ENCODE data around the gene ALPG. TPM values are rescaled to one million over a fixed set of nuclear protein-coding genes. Genes with fewer than 3 reads are reported as not detected.
"Not testable (repeated sequence)": the region's sequence is repeated elsewhere in the genome, so short reads cannot be mapped to it uniquely, and the experiment has no call there.

Gene ALPG
- total and polyA plus RNA-seq, 10 of the 15 experiments (the other 5 are each of a cell fraction or from before 2014, with no cell fraction given), result not detected

DNA sequence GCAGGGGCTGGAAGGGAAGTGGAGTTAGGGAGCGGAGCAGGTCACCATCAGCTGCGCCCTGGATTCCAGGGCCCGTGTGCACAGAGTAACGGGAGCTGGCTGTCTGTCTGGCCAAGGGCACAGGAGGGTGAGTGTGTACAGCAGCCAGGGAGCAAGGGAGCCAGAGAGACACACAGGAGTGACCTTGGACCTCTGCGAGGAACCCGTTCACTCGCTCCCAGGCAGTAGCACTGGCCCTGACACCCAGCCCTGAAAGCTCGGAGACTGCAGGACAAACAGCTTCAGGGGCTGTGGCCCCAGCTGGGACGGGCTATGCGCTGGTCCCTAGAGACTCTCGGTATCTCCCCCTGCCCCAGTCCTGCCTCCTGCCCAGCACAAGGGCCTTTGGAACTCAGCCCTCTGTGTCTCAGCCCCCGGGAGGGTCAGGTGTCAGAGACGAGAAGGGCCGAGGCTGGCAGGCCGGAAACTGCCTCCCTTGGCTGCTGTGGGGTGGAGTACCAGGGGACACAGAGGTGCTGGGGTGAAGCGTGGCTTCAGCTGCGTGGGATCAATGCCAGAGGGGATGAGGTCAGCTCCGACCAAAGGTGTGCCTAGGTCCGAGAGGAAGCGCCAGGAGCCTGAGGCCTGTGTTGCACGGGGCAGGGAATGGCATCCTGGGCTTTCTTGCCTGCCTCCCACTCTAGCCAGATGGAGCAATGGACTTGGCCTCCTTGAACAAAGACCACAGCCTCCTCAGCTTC lies 37.2 kb downstream of the ALPG start:
- H3K27ac ChIP-seq (ENCODE audit: control insufficient read depth, insufficient read depth); SMC1A ChIA-PET (ENCODE audit: uncharacterized antibody, unreplicated experiment); H3K36me3 ChIP-seq (ENCODE audit: control insufficient read depth in 2 of 2, insufficient read depth in 2 of 2, low read length in 1 of 2); H3K4me2 ChIP-seq (ENCODE audit: control insufficient read depth, insufficient read depth); DNase-seq (ENCODE audit: low read depth, low spot score); H3K79me2 ChIP-seq (ENCODE audit: control insufficient read depth, insufficient read depth, low read length); FAIRE-seq; POLR2A ChIA-PET; H3K9ac ChIP-seq (ENCODE audit: control insufficient read depth, insufficient read depth, low read length); BruUV-seq (replicated peaks); H3K4me1 ChIP-seq (ENCODE audit: control insufficient read depth, insufficient read depth, low read length); ATAC-seq; H3K27me3 ChIP-seq (replicated peaks in 1 of 2; ENCODE audit: control insufficient read depth in 2 of 2, insufficient read depth in 2 of 2, low read length in 1 of 2); in situ Hi-C loops (cut with MboI); H4K20me1 ChIP-seq (ENCODE audit: control insufficient read depth, insufficient read depth); H3K9me3 ChIP-seq (replicated peaks; ENCODE audit: control insufficient read depth, insufficient read depth, low read length); RAD21 ChIA-PET (ENCODE audit: unreplicated experiment); H3K4me3 ChIP-seq: not testable (repeated sequence)
- CTCF ChIA-PET, result interaction anchor here (0.6 to 1.3 kb wide), 3 partner anchors 9 to 308 kb away, joined by 3 to 5 read pairs (median 3); no protein-coding TSS in a partner anchor
- peak overlapping the region; percentile 82 for H2AFZ ChIP-seq (ENCODE audit: control insufficient read depth, low read depth, low read length)
- intact Hi-C loops (cut with micrococcal nuclease; ENCODE audit: unreplicated experiment), result loop anchor here (5.0 kb wide), 2 partner anchors 517 to 592 kb away; partner anchors contain the start of gene NPPC
- 41% methylated on average over 12 of the region's 21 CpGs for whole genome bisulfite sequencing (ENCODE audit: insufficient coverage, insufficient replicate concordance, low lambda C conversion rate, missing lambda C conversion rate)

DNA sequence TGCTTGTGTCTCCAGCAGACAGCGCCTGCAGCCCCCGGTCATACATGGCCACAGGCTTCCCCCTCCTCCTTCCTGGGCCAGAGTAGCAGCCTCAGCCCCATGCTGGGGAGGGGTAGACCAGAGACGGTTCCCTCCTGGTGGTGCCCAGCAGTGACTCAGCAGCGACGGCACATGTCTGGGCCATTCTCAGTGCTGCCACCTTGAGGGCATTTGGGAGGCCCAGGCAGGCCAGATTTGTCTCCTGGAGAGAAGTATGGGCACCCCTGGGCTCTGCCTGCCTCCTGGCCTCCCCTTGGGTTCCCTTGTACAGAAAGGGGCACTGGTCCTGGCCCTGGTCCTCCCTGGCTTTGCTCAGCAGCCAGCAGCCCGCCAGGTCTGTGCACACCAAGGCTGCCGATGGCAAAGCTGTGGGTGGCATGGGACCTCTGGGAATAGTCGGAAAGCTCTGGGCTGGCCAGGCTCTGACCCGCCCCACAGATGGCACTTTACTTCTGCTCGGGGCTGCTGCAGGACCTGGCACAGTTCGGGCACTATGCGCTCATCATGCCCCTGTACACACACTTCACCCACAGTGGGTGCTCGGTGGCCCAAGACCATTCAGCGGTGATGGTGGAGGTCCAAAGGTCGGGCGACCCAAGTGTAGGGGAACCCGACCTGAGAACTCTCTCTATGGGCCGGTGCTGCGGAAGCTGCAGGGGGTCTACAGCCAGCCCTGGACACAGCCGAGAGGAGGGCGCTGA lies 37.9 kb downstream of the ALPG start:
- FAIRE-seq, result peak; percentile 52
- Histone ChIP-seq H3K4me1 (ENCODE audit: control insufficient read depth, insufficient read depth, low read length) (no peaks in the 10 kb centered on the region; the same call in 1 of the 2 replicates), H3K9me3 (replicated peaks; ENCODE audit: control insufficient read depth, insufficient read depth, low read length) (no peaks in the 10 kb centered on the region), H3K27ac (ENCODE audit: control insufficient read depth, insufficient read depth) (no peak overlapping the region), H3K4me2 (ENCODE audit: control insufficient read depth, insufficient read depth) (no peak overlapping the region), H4K20me1 (ENCODE audit: control insufficient read depth, insufficient read depth) (no peaks in the 10 kb centered on the region), H3K36me3 (ENCODE audit: control insufficient read depth in 2 of 2, insufficient read depth in 2 of 2, low read length in 1 of 2) (no peaks in the 10 kb centered on the region), H2AFZ (ENCODE audit: control insufficient read depth, low read depth, low read length) (peak overlapping the region; percentile 82), H3K4me3 (no peak overlapping the region), H3K27me3 (replicated peaks in 1 of 2; ENCODE audit: control insufficient read depth in 2 of 2, insufficient read depth in 2 of 2, low read length in 1 of 2) (no peaks in the 10 kb centered on the region; a peak in 1 of 4 replicates), H3K9ac (ENCODE audit: control insufficient read depth, insufficient read depth, low read length) (no peak overlapping the region), H3K79me2 (ENCODE audit: control insufficient read depth, insufficient read depth, low read length) (no peaks in the 10 kb centered on the region)
- no TSS peak for BruUV-seq (replicated peaks)
- intact Hi-C loops (cut with micrococcal nuclease; ENCODE audit: unreplicated experiment) (loop anchor here (5.0 kb wide), 2 partner anchors 517 to 592 kb away; partner anchors contain the start of gene NPPC), in situ Hi-C loops (cut with MboI) (no loop called here)
- POLR2A ChIA-PET, result no interaction called here
- TF ChIP-seq BRCA1 (IDR thresholded peaks at IDR 0.05; ENCODE audit: low read depth, low read length), result no peak
- TF ChIP-seq, protein P1, sequence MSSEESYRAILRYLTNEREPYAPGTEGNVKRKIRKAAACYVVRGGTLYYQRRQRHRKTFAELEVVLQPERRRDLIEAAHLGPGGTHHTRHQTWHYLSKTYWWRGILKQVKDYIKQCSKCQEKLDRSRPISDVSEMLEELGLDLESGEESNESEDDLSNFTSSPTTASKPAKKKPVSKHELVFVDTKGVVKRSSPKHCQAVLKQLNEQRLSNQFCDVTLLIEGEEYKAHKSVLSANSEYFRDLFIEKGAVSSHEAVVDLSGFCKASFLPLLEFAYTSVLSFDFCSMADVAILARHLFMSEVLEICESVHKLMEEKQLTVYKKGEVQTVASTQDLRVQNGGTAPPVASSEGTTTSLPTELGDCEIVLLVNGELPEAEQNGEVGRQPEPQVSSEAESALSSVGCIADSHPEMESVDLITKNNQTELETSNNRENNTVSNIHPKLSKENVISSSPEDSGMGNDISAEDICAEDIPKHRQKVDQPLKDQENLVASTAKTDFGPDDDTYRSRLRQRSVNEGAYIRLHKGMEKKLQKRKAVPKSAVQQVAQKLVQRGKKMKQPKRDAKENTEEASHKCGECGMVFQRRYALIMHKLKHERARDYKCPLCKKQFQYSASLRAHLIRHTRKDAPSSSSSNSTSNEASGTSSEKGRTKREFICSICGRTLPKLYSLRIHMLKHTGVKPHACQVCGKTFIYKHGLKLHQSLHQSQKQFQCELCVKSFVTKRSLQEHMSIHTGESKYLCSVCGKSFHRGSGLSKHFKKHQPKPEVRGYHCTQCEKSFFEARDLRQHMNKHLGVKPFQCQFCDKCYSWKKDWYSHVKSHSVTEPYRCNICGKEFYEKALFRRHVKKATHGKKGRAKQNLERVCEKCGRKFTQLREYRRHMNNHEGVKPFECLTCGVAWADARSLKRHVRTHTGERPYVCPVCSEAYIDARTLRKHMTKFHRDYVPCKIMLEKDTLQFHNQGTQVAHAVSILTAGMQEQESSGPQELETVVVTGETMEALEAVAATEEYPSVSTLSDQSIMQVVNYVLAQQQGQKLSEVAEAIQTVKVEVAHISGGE (CRISPR knock-in tag; IDR thresholded peaks at IDR 0.05), result no peak
- TF ChIP-seq SMARCA5 (IDR thresholded peaks at IDR 0.05), result 0 out of 2 replicates have a peak, but pooled peaks have one; percentile 53
- no peak for TF ChIP-seq MTA2 (IDR thresholded peaks at IDR 0.05; ENCODE audit: low read depth)
- TF ChIP-seq, protein P2, sequence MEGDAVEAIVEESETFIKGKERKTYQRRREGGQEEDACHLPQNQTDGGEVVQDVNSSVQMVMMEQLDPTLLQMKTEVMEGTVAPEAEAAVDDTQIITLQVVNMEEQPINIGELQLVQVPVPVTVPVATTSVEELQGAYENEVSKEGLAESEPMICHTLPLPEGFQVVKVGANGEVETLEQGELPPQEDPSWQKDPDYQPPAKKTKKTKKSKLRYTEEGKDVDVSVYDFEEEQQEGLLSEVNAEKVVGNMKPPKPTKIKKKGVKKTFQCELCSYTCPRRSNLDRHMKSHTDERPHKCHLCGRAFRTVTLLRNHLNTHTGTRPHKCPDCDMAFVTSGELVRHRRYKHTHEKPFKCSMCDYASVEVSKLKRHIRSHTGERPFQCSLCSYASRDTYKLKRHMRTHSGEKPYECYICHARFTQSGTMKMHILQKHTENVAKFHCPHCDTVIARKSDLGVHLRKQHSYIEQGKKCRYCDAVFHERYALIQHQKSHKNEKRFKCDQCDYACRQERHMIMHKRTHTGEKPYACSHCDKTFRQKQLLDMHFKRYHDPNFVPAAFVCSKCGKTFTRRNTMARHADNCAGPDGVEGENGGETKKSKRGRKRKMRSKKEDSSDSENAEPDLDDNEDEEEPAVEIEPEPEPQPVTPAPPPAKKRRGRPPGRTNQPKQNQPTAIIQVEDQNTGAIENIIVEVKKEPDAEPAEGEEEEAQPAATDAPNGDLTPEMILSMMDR (IDR thresholded peaks at IDR 0.05 in 2 of 3, conservative IDR thresholded peaks at IDR 0.05 in 1 of 3; ENCODE audit: control insufficient read depth in 2 of 3, extremely low read depth in 1 of 3, insufficient read depth in 1 of 3, low read depth in 3 of 3, low read length in 3 of 3), result peak; percentile 56 to 85 (median 83)
- peak; percentile 76 for ATAC-seq
- SMC1A ChIA-PET (ENCODE audit: uncharacterized antibody, unreplicated experiment), result no interaction called here
- WGBS (ENCODE audit: insufficient coverage, insufficient replicate concordance, low lambda C conversion rate, missing lambda C conversion rate), result 38% methylated on average over 20 of the region's 21 CpGs
- CTCF ChIA-PET, result interaction anchor here (0.6 to 1.3 kb wide), 4 partner anchors 8 to 309 kb away, joined by 3 to 5 read pairs (median 4); no protein-coding TSS in a partner anchor
- no peak for DNase-seq (ENCODE audit: low read depth, low spot score)
- RAD21 ChIA-PET (ENCODE audit: unreplicated experiment), result no interaction called here

Measured in GM12878 (cell line).